CD14-positive monocyte (primary cell): ENCODE results near the gene BRICD5. TPM values are rescaled to one million over a fixed set of nuclear protein-coding genes. Genes with fewer than 3 reads are reported as not detected.
A peak's percentile ranks its signal among the peaks of the same experiment; 100 is the strongest.
"Not testable (repeated sequence)": the region's sequence is repeated elsewhere in the genome, so short reads cannot be mapped to it uniquely, and the experiment has no call there.

Source experiments
- DNase-seq, 3 donors: peaks; one replicate each; pipeline ENCODE4 v3.0.0-alpha.2; 2011 to 2022
- H2AFZ ChIP-seq: 2 replicates; pipeline ENCODE4 v1.6.0; 2012; ENCODE audit warnings: mild to moderate bottlenecking, low read depth, low read length, inconsistent platforms; ENCODE audit not compliant: insufficient read depth, poor library complexity, severe bottlenecking
- H3K27ac ChIP-seq, 2 donors: 1 replicate in 1 of 2; 2 replicates in 1 of 2; pipeline ENCODE4 v1.5.1; 2012 to 2013; ENCODE audit warnings: low read length in 2 of 2, control low read depth in 1 of 2, inconsistent platforms in 1 of 2, low read depth in 1 of 2, mild to moderate bottlenecking in 1 of 2
- H3K27me3 ChIP-seq, 2 donors: one replicate each; pipeline versions ENCODE4 v1.6.0 to v1.6.1; 2011 to 2013; ENCODE audit warnings: low read length in 2 of 2; ENCODE audit not compliant: control insufficient read depth in 2 of 2, insufficient read depth in 2 of 2
- H3K36me3 ChIP-seq, 2 donors: replicated peaks in 1 of 2; 1 replicate in 1 of 2; 2 replicates in 1 of 2; pipeline versions ENCODE4 v1.5.1 to v1.6.1; 2012 to 2013; ENCODE audit warnings: low read length in 2 of 2, control low read depth in 1 of 2, inconsistent platforms in 1 of 2, mild to moderate bottlenecking in 1 of 2; ENCODE audit not compliant: insufficient read depth in 2 of 2, control insufficient read depth in 1 of 2
- H3K4me1 ChIP-seq, 2 donors: 1 replicate in 1 of 2; 2 replicates in 1 of 2; pipeline versions ENCODE4 v1.5.1 to v1.6.1; 2012 to 2013; ENCODE audit warnings: low read length in 2 of 2, control low read depth in 1 of 2, inconsistent platforms in 1 of 2, mild to moderate bottlenecking in 1 of 2, moderate library complexity in 1 of 2; ENCODE audit not compliant: insufficient read depth in 2 of 2, control insufficient read depth in 1 of 2
- H3K4me2 ChIP-seq: replicated peaks from 2 replicates; pipeline ENCODE3; 2012; ENCODE audit warnings: low read length, moderate library complexity, mild to moderate bottlenecking; ENCODE audit not compliant: poor library complexity, severe bottlenecking; ENCODE audit errors: extremely low read depth
- H3K4me3 ChIP-seq, 3 experiments: fragments of 200-600 bp in 1 of 3; sonication (generic) in 1 of 3; replicated peaks in 1 of 3; 1 replicate in 2 of 3; 2 replicates in 1 of 3; pipeline ENCODE4 v1.5.1; 2011 to 2013; ENCODE audit warnings: low read length in 3 of 3, mild to moderate bottlenecking in 3 of 3, control low read depth in 2 of 3, low read depth in 2 of 3, inconsistent platforms in 1 of 3, moderate library complexity in 1 of 3
- H3K79me2 ChIP-seq: 2 replicates; pipeline ENCODE4 v1.6.0; 2012; ENCODE audit warnings: mild to moderate bottlenecking, control low read depth, inconsistent platforms, low read length, moderate library complexity; ENCODE audit not compliant: insufficient read depth
- H3K9ac ChIP-seq: 2 replicates; pipeline ENCODE4 v1.6.0; 2017; ENCODE audit warnings: low read length, mild to moderate bottlenecking; ENCODE audit not compliant: insufficient read depth, poor library complexity, severe bottlenecking
- H3K9me3 ChIP-seq, 2 donors: replicated peaks in 1 of 2; 1 replicate in 1 of 2; 2 replicates in 1 of 2; pipeline versions ENCODE4 v1.5.1 to v1.6.1; 2012 to 2013; ENCODE audit warnings: low read length in 2 of 2, control low read depth in 1 of 2; ENCODE audit not compliant: control insufficient read depth in 1 of 2, insufficient read depth in 1 of 2
- H4K20me1 ChIP-seq: 2 replicates; pipeline ENCODE4 v1.6.0; 2012; ENCODE audit warnings: mild to moderate bottlenecking, low read length, control low read depth, moderate library complexity; ENCODE audit not compliant: insufficient read depth
- H3K27ac Mint-ChIP-seq, 7 donors: one replicate each; pipeline ENCODE4 v1.8.0; 2020; ENCODE audit warnings: mild to moderate bottlenecking in 7 of 7, mixed read lengths in 7 of 7, moderate library complexity in 6 of 7, inconsistent platforms in 2 of 7
- H3K27me3 Mint-ChIP-seq, 3 donors: one replicate each; pipeline ENCODE4 v1.8.0; 2021 to 2022; ENCODE audit warnings: low read depth in 3 of 3, mild to moderate bottlenecking in 3 of 3, mixed read lengths in 3 of 3, moderate library complexity in 3 of 3, inconsistent platforms in 1 of 3
- H3K36me3 Mint-ChIP-seq, 2 donors: one replicate each; pipeline ENCODE4 v1.8.0; 2020; ENCODE audit warnings: mixed read lengths in 2 of 2, inconsistent platforms in 1 of 2, mild to moderate bottlenecking in 1 of 2
- H3K4me1 Mint-ChIP-seq: one replicate; pipeline ENCODE4 v1.8.0; 2020; ENCODE audit warnings: mild to moderate bottlenecking, mixed read lengths
- H3K4me3 Mint-ChIP-seq, 2 donors: one replicate each; pipeline ENCODE4 v1.8.0; 2020; ENCODE audit warnings: mild to moderate bottlenecking in 2 of 2, mixed read lengths in 2 of 2, moderate library complexity in 1 of 2
- H3K9me3 Mint-ChIP-seq, 7 donors: one replicate each; pipeline ENCODE4 v1.8.0; 2020 to 2022; ENCODE audit warnings: mixed read lengths in 7 of 7, mild to moderate bottlenecking in 6 of 7, moderate library complexity in 6 of 7, inconsistent platforms in 2 of 7
- CTCF ChIP-seq: fragments of 200-600 bp; IDR thresholded peaks from one replicate; pipeline ENCODE4 v1.8.0; 2022; ENCODE audit warnings: antibody characterized with exemption, mild to moderate bottlenecking
- WGBS: methylation state at CpG from one replicate; pipeline ENCODE4 v1.1.5; 2013; ENCODE audit warnings: missing lambda C conversion rate; ENCODE audit not compliant: insufficient coverage; 5-methylcytosine and 5-hydroxymethylcytosine counted together
- intact Hi-C, 2 donors: fragments of 100-400 bp; cut with micrococcal nuclease; formaldehyde crosslinking; loops; one replicate each; pipeline versions ENCODE4 v1.15.0 to v1.15.1; 2023
- polyA minus RNA-seq: library from RNA; depleted of rRNA, polyadenylated mRNA; stranded (reverse); fragments of >200 nt; gene quantifications from 2 replicates; pipeline ENCODE4 v1.2.3, GENCODE V29; 2012
- polyA plus RNA-seq, 3 donors: library from polyadenylated mRNA; depleted of rRNA in 1 of 3; unstranded in 2 of 3; stranded (reverse) in 1 of 3; fragments of 300-500 nt in 2 of 3; fragments of >200 nt in 1 of 3; fragmentation: Illumina TruSeq in 2 of 3; gene quantifications; 1 replicate in 2 of 3; 2 replicates in 1 of 3; pipeline ENCODE4 v1.2.3, GENCODE V29; 2012 to 2021
- total RNA-seq, 12 experiments: library from RNA in 1 of 12; stranded (reverse) in 1 of 12; fragments of 120-200 nt in 1 of 12; gene quantifications; one replicate each; pipeline ENCODE4 v1.2.4 and lab custom pipeline; 2013 to 2026; ENCODE audit warnings: mixed read lengths in 6 of 12, inconsistent platforms in 1 of 12

The BRICD5 gene
- 6.4 TPM for total RNA-seq (2013)
- polyA plus RNA-seq (1 to 10 TPM in 1 of 3 donors, not detected in 2; 8.8 TPM), polyA minus RNA-seq (1.4 and 20.2 TPM in 2 replicates), total RNA-seq (lab: John Stamatoyannopoulos, UW) (0.08 to 1.6 (median 0.80) reads per million in 11 experiments)

GRCh38 chr16:2210386-2211365 is at the start of gene BRICD5:
Gene BRICD5, minus strand, starts transcription at chr16:2210863. Its CDS starts 30 bp downstream, at chr16:2210833.
- Histone ChIP-seq H3K4me3 (no peak within 1 kb of the TSS), H3K27me3 (no peaks in the 10 kb centered on the region), H3K36me3 (peaks cover 29 to 38% of the 10 kb centered on the region in 2 donors), H3K4me1 (peaks cover 37 to 44% of the 10 kb centered on the region in 2 donors), H3K4me2 (no peak within 1 kb of the TSS), H3K27ac (no peak within 1 kb of the TSS), H4K20me1 (peaks cover 47% of the 10 kb centered on the region), H3K9me3 (no peaks in the 10 kb centered on the region), H3K9ac (no peak within 1 kb of the TSS), H3K79me2 (peaks cover 46% of the 10 kb centered on the region), H2AFZ (no peak within 1 kb of the TSS)
- Mint-ChIP-seq H3K4me1 (peaks cover 42% of the 10 kb centered on the region), H3K27ac (peak within 1 kb of the TSS in 1 of 7 donors; percentile 80), H3K4me3 (no peak within 1 kb of the TSS), H3K36me3 (peaks cover 23 to 43% of the 10 kb centered on the region in 2 donors), H3K27me3 (peaks cover 0 to 4% (median 0%) of the 10 kb centered on the region in 3 donors), H3K9me3 (peaks cover 0 to 2% (median 0%) of the 10 kb centered on the region in 7 donors)
- no peak for TF ChIP-seq CTCF
- 83% methylated on average over 20 of the region's 24 CpGs for WGBS
- DNase-seq: no peak
- intact Hi-C loops: no loop called here

GRCh38 chr16:2260250-2260649 is 49.6 kb upstream of the BRICD5 start:
- Mint-ChIP-seq H3K36me3 (peaks cover 77 to 97% of the 10 kb centered on the region in 2 donors), H3K27ac (peak overlapping the region in 1 of 7 donors; percentile 35), H3K9me3 (no peaks in the 10 kb centered on the region), H3K4me1 (peaks cover 4% of the 10 kb centered on the region), H3K4me3 (no peak overlapping the region), H3K27me3 (peaks cover 0 to 1% (median 0%) of the 10 kb centered on the region in 3 donors)
- Histone ChIP-seq H3K27me3 (no peaks in the 10 kb centered on the region), H3K36me3 (peaks cover 87 to 98% of the 10 kb centered on the region in 2 donors), H3K79me2 (peaks cover 49% of the 10 kb centered on the region), H3K4me2 (no peak overlapping the region), H3K27ac (no peak overlapping the region), H2AFZ (no peak overlapping the region), H4K20me1 (peaks cover 83% of the 10 kb centered on the region), H3K4me1 (no peaks in the 10 kb centered on the region), H3K4me3 (no peak overlapping the region), H3K9ac (no peak overlapping the region), H3K9me3 (no peaks in the 10 kb centered on the region)
- intact Hi-C loops: no loop called here
- WGBS: 96% methylated on average over 4 of the region's 8 CpGs
- no peak for DNase-seq
- TF ChIP-seq CTCF: no peak

- H2AFZ ChIP-seq, H3K4me3 ChIP-seq, H3K4me1 ChIP-seq, DNase-seq, H3K4me1 Mint-ChIP-seq, H3K9me3 ChIP-seq, H3K9me3 Mint-ChIP-seq, H3K9ac ChIP-seq, H3K4me3 Mint-ChIP-seq, H3K27ac ChIP-seq, H3K4me2 ChIP-seq, H3K27me3 Mint-ChIP-seq, H3K27me3 ChIP-seq: not testable (repeated sequence)
- H3K27ac Mint-ChIP-seq: peak overlapping the region in 3 of 7 donors; percentile 13 to 69 (median 14)
- H4K20me1 ChIP-seq: peaks cover 66% of the 10 kb centered on the region
- peaks cover 32% of the 10 kb centered on the region for H3K79me2 ChIP-seq
- peaks cover 76 to 98% of the 10 kb centered on the region in 2 donors for H3K36me3 Mint-ChIP-seq
- intact Hi-C loops: loop anchor here in 1 of 2 donors (10.0 kb wide), 1 partner anchor 254 kb away; the partner anchor contains the start of gene ZNF598
- peaks cover 93 to 99% of the 10 kb centered on the region in 2 donors for H3K36me3 ChIP-seq
- WGBS: 100% methylated on average over 3 of the region's 7 CpGs
Measured at GRCh38 chr16:2258530-2258929, 47.9 kb upstream of the BRICD5 start.
